ENCODE data around the gene KNCN. TPM values are rescaled to one million over a fixed set of nuclear protein-coding genes. Genes with fewer than 3 reads are reported as not detected.

Gene KNCN
- total RNA-seq, 3 donors from 2014 or later: not detected

DNA sequence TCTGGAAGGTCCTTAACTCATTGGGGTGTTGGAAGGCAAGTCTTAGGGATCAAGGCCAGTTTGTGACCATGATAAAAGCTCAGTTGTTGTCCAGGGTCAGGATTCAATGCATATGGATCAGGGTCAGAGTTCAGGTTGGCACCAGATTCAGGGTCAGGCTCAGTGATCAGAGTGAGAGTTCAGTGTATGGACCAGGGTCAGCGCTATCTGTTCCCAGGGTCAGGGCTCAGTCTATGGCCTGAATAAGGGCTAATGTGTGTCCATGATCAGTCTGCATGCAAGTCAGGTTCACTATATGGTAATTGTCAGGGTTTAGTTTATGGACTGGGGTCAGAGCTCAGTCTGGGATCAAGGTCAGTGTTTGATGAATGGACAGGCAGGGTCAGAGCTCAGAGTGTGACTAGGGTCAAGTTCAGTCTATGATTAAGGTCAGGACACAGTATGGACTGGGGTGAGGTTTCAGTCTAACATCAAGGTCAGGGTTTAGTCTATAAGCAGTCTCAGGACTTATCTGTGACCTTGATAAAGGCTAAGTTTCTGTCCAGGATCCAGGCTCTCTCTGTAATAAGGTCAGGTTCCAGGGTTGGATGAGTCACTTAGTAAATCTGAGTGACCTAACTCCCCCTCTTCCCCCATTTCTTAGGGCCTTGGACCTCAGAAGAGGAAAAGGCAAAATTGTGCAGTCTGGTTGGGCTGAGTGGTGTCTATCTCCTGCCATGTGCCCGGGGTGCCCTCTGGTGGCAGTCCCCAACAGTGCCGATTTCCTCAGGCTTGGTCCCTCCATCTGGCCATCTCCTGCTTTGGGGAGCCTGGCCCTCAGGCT lies 23.8 kb downstream of the KNCN start:
- H3K4me3 ChIP-seq: no peak overlapping the region
- H3K27ac ChIP-seq: no peak overlapping the region
- no peaks in the 10 kb centered on the region for H3K9me3 ChIP-seq
- intact Hi-C loops (cut with DNase I; ENCODE audit: low total_unique reads): loop anchor here (10.0 kb wide), 1 partner anchor 473 kb away; no protein-coding TSS in a partner anchor
- H3K36me3 ChIP-seq: no peaks in the 10 kb centered on the region
- peaks cover 0 to 15% of the 10 kb centered on the region in 2 donors for H3K27me3 ChIP-seq
- H3K4me1 ChIP-seq: peaks cover 0 to 4% of the 10 kb centered on the region in 2 donors
- TF ChIP-seq, protein P1, sequence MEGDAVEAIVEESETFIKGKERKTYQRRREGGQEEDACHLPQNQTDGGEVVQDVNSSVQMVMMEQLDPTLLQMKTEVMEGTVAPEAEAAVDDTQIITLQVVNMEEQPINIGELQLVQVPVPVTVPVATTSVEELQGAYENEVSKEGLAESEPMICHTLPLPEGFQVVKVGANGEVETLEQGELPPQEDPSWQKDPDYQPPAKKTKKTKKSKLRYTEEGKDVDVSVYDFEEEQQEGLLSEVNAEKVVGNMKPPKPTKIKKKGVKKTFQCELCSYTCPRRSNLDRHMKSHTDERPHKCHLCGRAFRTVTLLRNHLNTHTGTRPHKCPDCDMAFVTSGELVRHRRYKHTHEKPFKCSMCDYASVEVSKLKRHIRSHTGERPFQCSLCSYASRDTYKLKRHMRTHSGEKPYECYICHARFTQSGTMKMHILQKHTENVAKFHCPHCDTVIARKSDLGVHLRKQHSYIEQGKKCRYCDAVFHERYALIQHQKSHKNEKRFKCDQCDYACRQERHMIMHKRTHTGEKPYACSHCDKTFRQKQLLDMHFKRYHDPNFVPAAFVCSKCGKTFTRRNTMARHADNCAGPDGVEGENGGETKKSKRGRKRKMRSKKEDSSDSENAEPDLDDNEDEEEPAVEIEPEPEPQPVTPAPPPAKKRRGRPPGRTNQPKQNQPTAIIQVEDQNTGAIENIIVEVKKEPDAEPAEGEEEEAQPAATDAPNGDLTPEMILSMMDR (IDR thresholded peaks at IDR 0.05): peak; percentile 77 to 88 (median 87)
- TF ChIP-seq POLR2A (IDR thresholded peaks at IDR 0.05): no peak
- TF ChIP-seq POLR2AphosphoS5 (IDR thresholded peaks at IDR 0.05): no peak
- DNase-seq (ENCODE audit: low spot score in 2 of 2): peak; percentile 67 to 81

DNA sequence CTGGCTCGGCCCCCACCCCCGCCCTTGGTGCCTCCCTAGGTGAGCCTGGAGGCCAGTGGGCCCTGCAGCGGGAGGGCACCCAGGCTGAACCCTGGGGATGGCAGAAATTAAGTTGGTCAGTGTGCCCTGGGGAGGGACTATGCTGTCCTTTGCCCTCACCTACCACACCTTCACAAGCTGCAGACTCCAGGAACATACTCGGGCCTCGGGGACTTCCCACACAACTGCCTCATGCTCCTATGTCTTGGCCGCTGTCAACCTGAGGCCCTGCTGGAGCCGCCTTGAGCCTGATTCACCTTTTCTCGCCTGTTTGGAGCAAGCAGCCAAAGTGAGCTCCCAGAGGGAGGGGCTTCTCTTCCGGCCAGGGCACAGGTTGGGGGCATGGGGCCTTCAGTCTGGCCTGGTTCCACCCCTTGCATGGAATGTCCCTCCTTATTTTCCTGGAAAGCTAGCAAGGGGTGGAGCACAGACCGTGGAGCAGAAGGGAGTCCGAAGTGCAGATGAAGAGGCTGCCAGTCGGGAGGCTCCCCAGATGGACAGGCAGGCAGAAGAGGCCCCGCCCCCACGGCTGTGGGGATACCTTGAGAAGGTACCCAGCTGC lies 24.7 kb downstream of the KNCN start:
- intact Hi-C loops (cut with DNase I; ENCODE audit: low total_unique reads): loop anchor here (10.0 kb wide), 1 partner anchor 472 kb away; no protein-coding TSS in a partner anchor

DNA sequence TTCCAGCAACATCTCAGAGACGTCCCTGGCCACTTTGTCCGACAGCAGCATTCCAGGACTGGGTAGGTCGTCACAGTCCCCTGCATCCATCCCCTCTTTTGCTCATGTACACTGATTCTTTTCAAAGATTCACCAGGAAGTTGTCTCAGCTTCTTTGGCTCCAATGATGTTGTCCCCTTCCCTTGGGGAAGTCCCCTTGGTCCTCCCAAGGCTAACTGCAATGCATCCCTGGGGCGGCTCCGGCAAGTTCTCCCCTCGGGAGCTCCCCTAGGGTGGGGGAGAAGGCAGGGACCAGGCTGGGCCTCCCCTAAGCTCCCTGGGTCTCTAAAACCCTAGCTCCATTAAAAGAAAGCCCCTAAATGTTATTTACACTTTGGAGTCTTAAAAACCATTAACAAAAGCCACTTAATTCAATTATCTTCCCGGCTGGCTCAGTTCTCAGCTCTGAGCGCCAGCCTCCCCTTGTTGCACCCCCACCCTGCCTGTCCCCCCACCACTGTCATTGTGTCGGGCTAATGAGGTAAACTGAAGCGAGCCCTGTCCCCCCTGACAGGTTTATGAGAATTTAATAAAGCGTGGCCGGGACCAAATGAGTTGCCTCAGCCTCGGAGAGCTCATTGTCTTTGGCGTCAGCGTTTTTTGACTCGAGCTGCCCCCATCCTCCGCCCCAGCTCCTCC lies 25.3 kb downstream of the KNCN start:
- Histone ChIP-seq H3K36me3 (no peaks in the 10 kb centered on the region), H3K27me3 (peaks cover 0 to 15% of the 10 kb centered on the region in 2 donors), H3K27ac (no peak overlapping the region), H3K4me1 (peaks cover 0 to 8% of the 10 kb centered on the region in 2 donors), H3K4me3 (no peak overlapping the region), H3K9me3 (no peaks in the 10 kb centered on the region)
- TF ChIP-seq, protein P1 (IDR thresholded peaks at IDR 0.05): no peak
- TF ChIP-seq POLR2AphosphoS5 (IDR thresholded peaks at IDR 0.05) (no peak), POLR2A (IDR thresholded peaks at IDR 0.05) (no peak)
- intact Hi-C loops (cut with DNase I; ENCODE audit: low total_unique reads): loop anchor here (10.0 kb wide), 1 partner anchor 471 kb away; no protein-coding TSS in a partner anchor
- no peak for DNase-seq (ENCODE audit: low spot score in 2 of 2)

More for the DNA sequence above, 24.7 kb downstream of the KNCN start:
- peaks cover 0 to 15% of the 10 kb centered on the region in 2 donors for H3K27me3 ChIP-seq
- no peaks in the 10 kb centered on the region for H3K9me3 ChIP-seq
- H3K27ac ChIP-seq: no peak overlapping the region
- H3K4me1 ChIP-seq: peaks cover 0 to 8% of the 10 kb centered on the region in 2 donors
- H3K4me3 ChIP-seq: no peak overlapping the region
- TF ChIP-seq POLR2AphosphoS5 (IDR thresholded peaks at IDR 0.05) (no peak), POLR2A (IDR thresholded peaks at IDR 0.05) (no peak)
- TF ChIP-seq, protein P1 (IDR thresholded peaks at IDR 0.05): no peak
- H3K36me3 ChIP-seq: no peaks in the 10 kb centered on the region
- DNase-seq (ENCODE audit: low spot score in 2 of 2): no peak

GRCh38 chr1:46525253-46525983 lies 26.0 kb downstream of the KNCN start:
- Histone ChIP-seq H3K27ac (no peak overlapping the region), H3K4me1 (peaks cover 0 to 8% of the 10 kb centered on the region in 2 donors), H3K4me3 (no peak overlapping the region), H3K36me3 (no peaks in the 10 kb centered on the region), H3K27me3 (peaks cover 0 to 14% of the 10 kb centered on the region in 2 donors), H3K9me3 (no peaks in the 10 kb centered on the region)
- DNase-seq (ENCODE audit: low spot score in 2 of 2): no peak
- intact Hi-C loops (cut with DNase I; ENCODE audit: low total_unique reads): loop anchor here (10.0 kb wide), 1 partner anchor 471 kb away; no protein-coding TSS in a partner anchor
- TF ChIP-seq POLR2A (IDR thresholded peaks at IDR 0.05) (no peak), POLR2AphosphoS5 (IDR thresholded peaks at IDR 0.05) (no peak)
- TF ChIP-seq, protein P1 (IDR thresholded peaks at IDR 0.05): no peak

Measured in breast epithelium (tissue), 4 donors.